ENCODE measurements around the gene SLC25A15.

GRCh38 chr13:40812102-40812501, 22.7 kb downstream of the SLC25A15 start:
- no peak for TF ChIP-seq MAX (IDR thresholded peaks at IDR 0.05; ENCODE audit: low read depth)
- no peak for TF ChIP-seq CTCF (IDR thresholded peaks at IDR 0.05)
- TF ChIP-seq EZH2phosphoT487 (IDR thresholded peaks at IDR 0.05; ENCODE audit: borderline replicate concordance, low read depth), result no peak
- TF ChIP-seq SIN3A (IDR thresholded peaks at IDR 0.05; ENCODE audit: borderline replicate concordance, low read depth, low read length), result no peak
- no peak for TF ChIP-seq POLR2AphosphoS5 (IDR thresholded peaks at IDR 0.05; ENCODE audit: low read depth, low read length)
- TF ChIP-seq USF2 (IDR thresholded peaks at IDR 0.05; ENCODE audit: borderline replicate concordance, low read depth, low read length), result no peak
- no peak for TF ChIP-seq EP300 (IDR thresholded peaks at IDR 0.05; ENCODE audit: borderline replicate concordance in 1 of 2, low read depth in 1 of 2, low read length in 1 of 2)
- TF ChIP-seq ZBTB33 (IDR thresholded peaks at IDR 0.05; ENCODE audit: borderline replicate concordance, low read depth), result no peak
- TF ChIP-seq USF1 (IDR thresholded peaks at IDR 0.05; ENCODE audit: borderline replicate concordance, low read depth), result no peak
- no peak for TF ChIP-seq RXRA (IDR thresholded peaks at IDR 0.05; ENCODE audit: borderline replicate concordance, low read depth)
- TF ChIP-seq ELF1 (IDR thresholded peaks at IDR 0.05), result no peak
- no peak for TF ChIP-seq NFIC (IDR thresholded peaks at IDR 0.05; ENCODE audit: borderline replicate concordance)

Data from SK-N-SH (cell line).